Posterior cingulate gyrus (tissue), 11 donors: Measurements from ENCODE around the gene XIRP1.
"Not testable (repeated sequence)": the region's sequence is repeated elsewhere in the genome, so short reads cannot be mapped to it uniquely, and the experiment has no call there.

Source experiments
- DNase-seq, 10 donors: peaks; one replicate each; pipeline versions ENCODE4 v3.0.0 to v3.0.0-alpha.2; 2020 to 2021; ENCODE audit warnings: mixed read lengths in 3 of 10
- intact Hi-C: fragments of 100-400 bp; cut with DNase I; formaldehyde crosslinking; loops from one replicate; pipeline ENCODE4 v1.15.1; 2023

The XIRP1 gene

GRCh38 chr3:39192490-39193092, at the start of gene XIRP1:
Gene XIRP1, minus strand, starts transcription at chr3:39192595. Its CDS starts 3,150 bp downstream, at chr3:39189445.
- intact Hi-C loops = no loop called here
- no peak for DNase-seq

DNA sequence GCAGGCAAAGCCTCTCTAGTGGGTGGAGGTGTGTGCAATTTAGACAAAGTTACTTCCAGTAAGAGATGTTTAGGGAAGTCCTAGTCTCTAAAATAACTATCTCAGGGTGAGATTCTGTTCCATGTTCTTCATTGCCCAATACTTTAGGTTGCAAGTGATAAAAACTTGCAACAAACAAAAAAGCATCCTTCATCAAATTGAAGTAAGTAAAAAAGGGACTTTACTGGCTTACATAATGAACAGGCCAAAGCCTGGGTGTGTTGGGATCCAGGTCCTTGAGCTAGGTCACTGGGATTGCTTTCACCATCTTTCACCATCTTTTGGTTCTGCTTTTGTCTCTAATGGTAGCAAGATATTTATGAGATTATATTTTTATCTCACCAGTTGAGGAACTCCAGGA, 49.2 kb upstream of the XIRP1 start:
- no peak for DNase-seq
- intact Hi-C loops = no loop called here

DNA sequence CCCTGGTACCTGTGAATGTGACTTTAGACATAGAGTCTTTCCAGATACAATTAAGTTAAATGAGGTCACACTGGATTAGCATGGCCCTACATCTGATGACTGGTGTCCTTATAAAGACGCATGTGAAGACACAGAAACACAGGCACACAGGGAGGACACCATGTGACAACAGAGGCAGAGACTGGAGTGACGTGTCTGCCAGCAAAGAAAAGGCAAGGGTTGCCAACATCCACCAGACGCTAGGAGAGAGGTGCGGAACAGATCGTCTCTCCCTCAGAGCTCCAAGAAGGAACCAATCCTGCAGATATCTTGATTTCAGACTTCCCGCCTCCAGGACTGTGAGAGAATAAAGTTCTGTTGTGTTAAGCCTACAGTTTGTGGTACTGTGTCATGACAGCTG, 44.6 kb upstream of the XIRP1 start:
- intact Hi-C loops = no loop called here
- no peak for DNase-seq

DNA sequence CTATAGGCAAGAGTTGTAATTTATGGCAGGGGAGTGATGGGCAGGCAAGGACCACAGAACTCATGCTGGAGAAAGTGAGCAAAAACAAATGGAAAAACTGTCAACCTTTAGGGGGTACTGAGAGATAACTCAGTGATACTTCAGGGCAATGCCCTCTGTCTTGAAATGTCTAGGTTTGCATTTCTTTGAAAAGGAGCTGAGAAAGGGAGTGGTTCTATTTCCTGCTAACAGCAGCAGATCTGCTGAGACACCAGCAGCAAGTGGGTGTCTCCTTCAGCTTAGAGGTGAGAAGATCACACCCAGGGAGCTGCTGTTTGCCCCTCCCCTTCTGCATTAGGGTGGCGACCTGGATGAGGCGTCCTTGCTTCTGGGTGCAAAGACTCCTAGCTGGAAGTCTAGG, 42.3 kb upstream of the XIRP1 start:
- intact Hi-C loops = no loop called here
- no peak for DNase-seq

DNA sequence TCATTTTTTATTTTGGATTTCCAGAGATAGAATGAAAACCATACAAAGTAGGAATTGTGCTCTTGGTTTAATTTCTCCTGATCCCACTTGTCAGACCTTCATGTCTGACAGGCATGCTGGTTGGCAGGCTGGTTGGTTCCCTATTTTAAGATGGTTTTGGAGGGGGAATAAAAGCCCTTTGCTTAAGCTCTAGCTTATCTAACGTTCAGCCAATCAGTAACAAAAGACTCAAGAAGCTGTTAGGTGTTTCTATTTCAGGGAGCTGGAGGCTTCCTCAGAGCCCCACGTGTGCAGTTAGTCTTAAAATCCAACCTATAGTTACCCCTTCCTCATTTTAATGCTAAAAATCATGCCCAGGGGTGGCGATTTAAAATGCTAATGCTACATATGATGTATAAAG, 40.5 kb upstream of the XIRP1 start:
- DNase-seq = no peak
- intact Hi-C loops = no loop called here

GRCh38 chr3:39230453-39230852, 38.1 kb upstream of the XIRP1 start:
- DNase-seq = no peak
- intact Hi-C loops = no loop called here

DNA sequence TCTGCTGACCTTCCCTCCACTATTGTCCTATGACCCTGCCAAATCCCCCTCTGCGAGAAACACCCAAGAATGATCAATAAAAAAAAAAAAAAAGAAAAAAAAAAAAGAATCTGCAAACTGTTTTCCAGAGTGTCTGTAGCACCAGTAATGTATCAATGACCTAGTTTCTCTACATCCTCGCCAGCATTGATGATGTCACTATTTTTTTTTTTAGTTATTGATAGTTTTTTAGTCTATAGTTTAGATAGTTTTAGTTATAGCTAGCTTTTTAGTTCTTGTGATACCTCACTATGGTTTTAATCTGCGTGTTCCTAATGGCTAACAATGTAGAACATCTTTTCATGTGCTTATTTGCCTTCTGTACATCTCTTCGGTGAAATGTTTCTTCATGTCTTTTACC, 36.1 kb upstream of the XIRP1 start:
- DNase-seq = no peak
- intact Hi-C loops = no loop called here

DNA sequence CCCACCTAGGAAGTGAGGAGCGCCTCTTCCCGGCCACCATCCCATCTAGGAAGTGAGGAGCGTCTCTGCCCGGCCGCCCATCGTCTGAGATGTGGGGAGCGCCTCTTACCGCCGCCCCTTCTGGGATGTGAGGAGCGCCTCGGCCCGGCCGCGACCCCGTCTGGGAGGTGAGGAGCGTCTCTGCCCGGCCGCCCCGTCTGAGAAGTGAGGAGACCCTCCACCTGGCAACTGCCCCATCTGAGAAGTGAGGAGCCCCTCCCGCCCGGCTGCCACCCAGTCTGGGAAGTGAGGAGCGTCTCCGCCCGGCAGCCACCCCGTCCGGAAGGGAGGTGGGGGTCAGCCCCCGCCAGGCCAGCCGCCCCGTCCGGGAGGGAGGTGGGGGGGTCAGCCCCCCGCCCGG, 35.2 kb upstream of the XIRP1 start:
- DNase-seq, intact Hi-C loops: not testable (repeated sequence)

- no peak for DNase-seq
- intact Hi-C loops = no loop called here
These were observed 33.8 kb upstream of the XIRP1 start for GRCh38 chr3:39226106-39226741.

- no peak for DNase-seq
- intact Hi-C loops = no loop called here
These were observed 31.9 kb upstream of the XIRP1 start for GRCh38 chr3:39224288-39224687.

- intact Hi-C loops = no loop called here
These were observed 30.5 kb upstream of the XIRP1 start for GRCh38 chr3:39222939-39223338.

GRCh38 chr3:39222462-39222861, 30.1 kb upstream of the XIRP1 start:
- no peak for DNase-seq
- intact Hi-C loops = no loop called here

More at GRCh38 chr3:39222939-39223338, 30.5 kb upstream of the XIRP1 start:
- DNase-seq = no peak

- intact Hi-C loops = no loop called here
These were observed 28.7 kb upstream of the XIRP1 start for GRCh38 chr3:39221141-39221530.

DNA sequence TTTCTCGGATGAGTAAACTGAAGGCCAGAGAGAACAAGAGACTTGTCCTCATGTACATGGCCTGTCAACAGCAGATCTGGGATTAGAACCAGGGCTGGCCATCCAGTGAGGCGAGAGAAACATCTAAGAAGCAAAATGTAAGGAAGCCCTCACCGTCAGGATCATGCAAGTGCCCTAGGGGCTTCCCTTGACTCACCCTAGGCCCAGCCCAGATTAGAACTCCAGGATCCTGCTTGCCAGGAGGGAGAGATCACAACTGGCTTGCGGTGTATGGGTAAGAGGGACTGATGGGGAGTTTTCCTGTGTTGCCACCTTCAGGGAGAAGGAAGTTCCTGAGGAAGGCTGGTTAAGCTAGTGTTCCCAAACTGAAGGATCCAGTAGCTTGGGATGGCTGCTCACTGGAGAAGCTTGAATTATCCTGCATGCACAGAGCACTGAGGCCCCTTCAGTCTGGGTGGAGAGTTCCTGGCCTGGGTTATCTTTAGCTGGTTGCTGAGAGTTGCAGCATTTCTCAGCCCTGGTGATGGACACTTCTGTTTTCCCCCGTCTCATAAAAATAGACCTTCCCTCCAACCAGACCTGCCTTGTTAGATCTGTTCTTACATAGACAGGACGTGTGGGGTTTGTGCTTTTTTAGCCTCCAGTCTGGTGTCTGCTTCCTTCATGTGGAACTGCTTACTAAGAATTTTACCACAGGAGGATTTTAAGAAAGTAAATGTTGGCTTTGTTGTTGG, 28.2 kb upstream of the XIRP1 start:
- intact Hi-C loops = no loop called here
- DNase-seq = no peak

More at GRCh38 chr3:39221141-39221530, 28.7 kb upstream of the XIRP1 start:
- no peak for DNase-seq

- intact Hi-C loops = no loop called here
- no peak for DNase-seq
These were observed 27.3 kb upstream of the XIRP1 start for GRCh38 chr3:39219702-39220101.

DNA sequence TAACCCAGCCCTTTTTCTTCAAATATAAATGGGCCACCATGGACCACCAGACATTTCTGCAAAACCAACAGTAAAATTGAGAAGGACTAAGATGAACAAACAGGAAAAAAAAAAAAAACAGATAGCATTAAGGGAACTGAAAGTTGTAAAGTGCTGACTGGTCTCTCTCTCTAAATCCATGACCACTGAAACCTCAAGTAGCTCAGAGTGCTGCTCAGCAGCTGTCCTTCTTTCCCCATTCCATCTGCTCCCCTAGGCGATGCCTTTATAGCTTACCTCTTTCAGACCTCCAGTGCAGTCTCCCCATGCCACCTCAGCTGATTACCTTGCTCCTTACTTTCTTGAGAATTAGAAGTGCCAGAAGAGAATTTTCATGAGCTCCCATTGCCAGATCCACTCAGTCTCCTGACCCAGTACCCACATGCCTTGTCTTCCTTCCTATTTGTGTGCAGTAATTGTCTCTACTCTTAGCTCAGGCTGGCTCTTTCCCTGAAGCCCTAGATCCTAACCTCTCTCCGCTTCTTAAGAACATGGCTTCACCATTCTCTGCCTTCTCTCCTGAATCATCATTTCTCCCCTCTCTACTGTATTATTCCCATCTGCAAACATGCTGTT, 23.9 kb upstream of the XIRP1 start:
- intact Hi-C loops = no loop called here

GRCh38 chr3:39213613-39214012, 21.2 kb upstream of the XIRP1 start:
- no peak for DNase-seq
- intact Hi-C loops = no loop called here

More for the DNA sequence above, 23.9 kb upstream of the XIRP1 start:
- no peak for DNase-seq

- DNase-seq = no peak
- intact Hi-C loops = no loop called here
These were observed 20.3 kb upstream of the XIRP1 start for GRCh38 chr3:39212665-39213064.

DNA sequence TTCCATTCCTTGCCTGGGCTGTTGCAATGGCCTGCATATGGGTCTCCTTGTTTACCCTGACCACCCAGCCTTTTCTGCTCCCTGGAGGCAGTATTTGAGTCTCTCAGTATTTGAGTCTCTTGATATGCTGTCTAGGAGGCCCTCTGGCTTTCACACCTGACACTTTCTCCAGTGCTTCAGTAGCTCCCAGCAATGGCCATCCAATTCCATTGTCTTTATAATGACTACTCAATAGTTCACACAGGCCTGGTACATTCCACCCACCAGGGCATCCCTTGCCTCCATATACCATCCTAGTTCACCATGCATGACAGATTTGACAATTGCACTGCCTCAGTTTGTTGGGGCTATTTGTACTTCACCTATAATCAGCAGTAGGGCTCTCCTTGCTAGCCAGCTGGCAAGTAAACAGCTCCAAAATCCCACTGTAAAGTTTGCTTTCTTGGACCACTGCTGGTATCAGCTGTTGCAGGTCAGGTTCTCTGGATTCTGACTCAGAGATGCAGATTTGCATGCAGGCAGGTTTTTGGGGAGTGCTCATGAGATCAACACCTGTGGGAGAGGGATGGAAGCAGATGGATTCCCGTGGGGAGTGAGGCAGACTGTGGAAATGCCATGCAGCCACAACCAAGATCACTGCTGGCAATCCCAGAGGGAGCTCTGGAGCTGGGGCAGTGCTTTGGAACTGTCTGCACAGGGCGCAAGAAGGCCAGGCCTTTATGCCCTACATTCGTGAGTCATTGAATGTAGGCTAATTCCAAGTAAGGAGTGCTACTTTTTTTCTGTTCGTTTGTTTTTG, 19.1 kb upstream of the XIRP1 start:
- no peak for DNase-seq
- intact Hi-C loops = no loop called here

DNA sequence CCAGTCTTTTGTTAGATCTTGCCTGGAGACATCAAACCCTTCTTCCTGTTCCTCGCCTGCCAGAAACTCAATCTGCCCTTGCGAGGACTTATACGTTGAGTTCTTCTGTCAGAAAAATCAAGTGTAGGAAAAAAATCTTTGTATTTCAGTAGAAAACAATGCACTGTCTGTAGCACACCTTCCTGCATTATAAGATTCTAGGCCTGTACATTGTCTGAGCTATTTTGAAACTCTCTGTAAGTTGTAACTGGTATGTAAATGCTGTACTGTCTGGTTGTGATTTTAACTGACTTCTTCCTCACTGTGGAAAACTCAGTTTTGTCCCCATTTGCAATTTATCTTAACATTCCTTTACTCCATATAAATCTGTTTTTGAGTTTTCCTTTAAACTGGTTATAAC, 17.7 kb upstream of the XIRP1 start:
- DNase-seq = no peak
- intact Hi-C loops = no loop called here
